GM12878 (cell line): ENCODE measurements around the gene TOMM20.

Experiments used
- CTCF ChIP-seq, 3 experiments: IDR thresholded peaks in 2 of 3; conservative IDR thresholded peaks in 1 of 3; 2 replicates each; pipeline ENCODE4 v1.5.1; 2011; ENCODE audit warnings: low read depth in 3 of 3, low read length in 3 of 3, mild to moderate bottlenecking in 3 of 3, control low read depth in 2 of 3, moderate library complexity in 2 of 3, inconsistent platforms in 1 of 3, mixed read lengths in 1 of 3; ENCODE audit not compliant: control insufficient read depth in 2 of 3, insufficient read depth in 1 of 3; ENCODE audit errors: extremely low read depth in 1 of 3
- JUNB ChIP-seq: IDR thresholded peaks from 2 replicates; pipeline ENCODE4 v1.6.1; 2016; ENCODE audit warnings: antibody characterized with exemption, mild to moderate bottlenecking
- LARP7 ChIP-seq: fragments of 450-650 bp; IDR thresholded peaks from 2 replicates; pipeline ENCODE4 v1.6.1; 2017; ENCODE audit warnings: mild to moderate bottlenecking
- MAX ChIP-seq: IDR thresholded peaks from 2 replicates; pipeline ENCODE4 v1.6.1; 2012; ENCODE audit warnings: low read depth, low read length, improper control_type of control experiment
- POLR2A ChIP-seq: IDR thresholded peaks from 2 replicates; pipeline ENCODE4 v1.6.1; 2011; ENCODE audit warnings: low read depth, mild to moderate bottlenecking, low read length
- POLR2AphosphoS5 ChIP-seq: IDR thresholded peaks from 2 replicates; pipeline ENCODE4 v1.6.1; 2011; ENCODE audit warnings: mild to moderate bottlenecking, low read length, inconsistent platforms
- RELA ChIP-seq: fragments of 450-650 bp; IDR thresholded peaks from 2 replicates; pipeline ENCODE4 v1.8.0; 2014; ENCODE audit warnings: borderline replicate concordance; ENCODE audit not compliant: partially characterized antibody
- YBX1 ChIP-seq: fragments of 450-650 bp; IDR thresholded peaks from 2 replicates; pipeline ENCODE4 v1.6.1; 2016; ENCODE audit warnings: antibody characterized with exemption
- ZNF687 ChIP-seq: fragments of 450-650 bp; IDR thresholded peaks from 2 replicates; pipeline ENCODE4 v1.6.1; 2017; ENCODE audit warnings: mild to moderate bottlenecking, moderate library complexity

- no peak for TF ChIP-seq CTCF (IDR thresholded peaks at IDR 0.05 in 2 of 3, conservative IDR thresholded peaks at IDR 0.05 in 1 of 3; ENCODE audit: control insufficient read depth in 2 of 3, extremely low read depth in 1 of 3, insufficient read depth in 1 of 3, low read depth in 3 of 3, low read length in 3 of 3)
- TF ChIP-seq POLR2AphosphoS5, result no peak
- no peak for TF ChIP-seq MAX
- no peak for TF ChIP-seq RELA
- TF ChIP-seq POLR2A, result no peak
- no peak for TF ChIP-seq JUNB
- TF ChIP-seq ZNF687, result no peak
- TF ChIP-seq LARP7, result no peak
- TF ChIP-seq YBX1, result no peak
Measured at GRCh38 chr1:235112297-235113182, 16.1 kb downstream of the TOMM20 start.
